Muscle of leg (tissue), 11 donors: ENCODE measurements around the gene ECHS1. TPM values are rescaled to one million over a fixed set of nuclear protein-coding genes. Genes with fewer than 3 reads are reported as not detected.
A peak's percentile ranks its signal among the peaks of the same experiment; 100 is the strongest.

Experiments
- DNase-seq: peaks from one replicate; pipeline ENCODE4 v3.0.0; 2013
- H3K27ac ChIP-seq: one replicate; pipeline ENCODE4 v1.5.1; 2013; ENCODE audit warnings: mild to moderate bottlenecking, low read length, control low read depth
- H3K27me3 ChIP-seq: one replicate; pipeline ENCODE4 v1.6.1; 2013; ENCODE audit warnings: low read length; ENCODE audit not compliant: control insufficient read depth, insufficient read depth
- H3K36me3 ChIP-seq: one replicate; pipeline ENCODE4 v1.6.1; 2013; ENCODE audit warnings: low read length; ENCODE audit not compliant: control insufficient read depth, insufficient read depth
- H3K4me1 ChIP-seq: one replicate; pipeline ENCODE4 v1.6.1; 2013; ENCODE audit warnings: low read length; ENCODE audit not compliant: control insufficient read depth, insufficient read depth
- H3K4me3 ChIP-seq: one replicate; pipeline ENCODE4 v1.5.1; 2013; ENCODE audit warnings: low read length, control low read depth
- H3K9me3 ChIP-seq: replicated peaks from 2 replicates; pipeline ENCODE4 v1.6.1; 2013; ENCODE audit warnings: low read depth, low read length; ENCODE audit not compliant: control insufficient read depth
- WGBS: methylation state at CpG from one replicate; pipeline ENCODE4 v1.1.5; 2013; ENCODE audit warnings: missing lambda C conversion rate; ENCODE audit not compliant: insufficient coverage; 5-methylcytosine and 5-hydroxymethylcytosine counted together
- polyA plus RNA-seq, 8 donors: library from polyadenylated mRNA; unstranded; fragments of 120-200 nt; gene quantifications; one replicate each; pipeline versions ENCODE4 v1.2.1 to v1.2.3, GENCODE V29; 2013; ENCODE audit warnings: inconsistent platforms in 1 of 8, low replicate concordance in 1 of 8; ENCODE audit not compliant: insufficient read length in 8 of 8, insufficient read depth in 1 of 8
- total RNA-seq: library from RNA; stranded (reverse); fragments of 120-200 nt; gene quantifications from one replicate; pipeline ENCODE4 v1.2.4, GENCODE V29; 2013

The ECHS1 gene
- total and polyA plus RNA-seq, 9 donors: 107 to 147 (median 127) TPM

GRCh38 chr10:133332936-133333699 is 40.0 kb downstream of the ECHS1 start:
- H3K4me3 ChIP-seq: no peak overlapping the region
- peaks cover 27% of the 10 kb centered on the region for H3K4me1 ChIP-seq
- no peak for DNase-seq
- H3K9me3 ChIP-seq: no peaks in the 10 kb centered on the region
- no peaks in the 10 kb centered on the region for H3K36me3 ChIP-seq
- peaks cover 86% of the 10 kb centered on the region for H3K27me3 ChIP-seq
- WGBS: 75% methylated on average over 28 of the region's 30 CpGs
- no peak overlapping the region for H3K27ac ChIP-seq

- H3K4me1 ChIP-seq: peaks cover 26% of the 10 kb centered on the region
- no peaks in the 10 kb centered on the region for H3K9me3 ChIP-seq
- H3K4me3 ChIP-seq: no peak overlapping the region
- H3K36me3 ChIP-seq: no peaks in the 10 kb centered on the region
- H3K27me3 ChIP-seq: peaks cover 85% of the 10 kb centered on the region
- H3K27ac ChIP-seq: no peak overlapping the region
- DNase-seq: peak; percentile 89
- WGBS: 4% methylated on average over 32 of the region's 37 CpGs
Measured at GRCh38 chr10:133329491-133330202, 43.5 kb downstream of the ECHS1 start.

GRCh38 chr10:133328358-133329343 is 44.5 kb downstream of the ECHS1 start:
- 69% methylated on average over 14 of the region's 15 CpGs for WGBS
- no peak for DNase-seq
- Histone ChIP-seq H3K27me3 (peaks cover 80% of the 10 kb centered on the region), H3K4me1 (peaks cover 27% of the 10 kb centered on the region), H3K4me3 (no peak overlapping the region), H3K27ac (no peak overlapping the region), H3K36me3 (no peaks in the 10 kb centered on the region), H3K9me3 (no peaks in the 10 kb centered on the region)

GRCh38 chr10:133327651-133328357 is 45.4 kb downstream of the ECHS1 start:
- Histone ChIP-seq H3K27me3 (peaks cover 76% of the 10 kb centered on the region), H3K9me3 (no peaks in the 10 kb centered on the region), H3K4me3 (no peak overlapping the region), H3K36me3 (no peaks in the 10 kb centered on the region), H3K4me1 (peaks cover 27% of the 10 kb centered on the region), H3K27ac (no peak overlapping the region)
- no peak for DNase-seq
- WGBS: 52% methylated on average over 10 of the region's 12 CpGs

- H3K36me3 ChIP-seq: no peaks in the 10 kb centered on the region
- DNase-seq: no peak
- H3K4me3 ChIP-seq: no peak overlapping the region
- no peak overlapping the region for H3K27ac ChIP-seq
- 22% methylated on average over 24 of the region's 28 CpGs for WGBS
- H3K27me3 ChIP-seq: peaks cover 71% of the 10 kb centered on the region
- no peaks in the 10 kb centered on the region for H3K9me3 ChIP-seq
- peaks cover 27% of the 10 kb centered on the region for H3K4me1 ChIP-seq
Measured at GRCh38 chr10:133326745-133327650, 46.2 kb downstream of the ECHS1 start.

GRCh38 chr10:133326223-133326551 is 47.0 kb downstream of the ECHS1 start:
- no peak overlapping the region for H3K4me3 ChIP-seq
- 0% methylated on average over 1 of the region's 9 CpGs for WGBS
- no peaks in the 10 kb centered on the region for H3K9me3 ChIP-seq
- DNase-seq: no peak
- H3K27ac ChIP-seq: no peak overlapping the region
- no peaks in the 10 kb centered on the region for H3K36me3 ChIP-seq
- H3K4me1 ChIP-seq: peaks cover 27% of the 10 kb centered on the region
- peaks cover 65% of the 10 kb centered on the region for H3K27me3 ChIP-seq

GRCh38 chr10:133325440-133326222 is 47.5 kb downstream of the ECHS1 start:
- no peaks in the 10 kb centered on the region for H3K36me3 ChIP-seq
- H3K4me1 ChIP-seq: peaks cover 27% of the 10 kb centered on the region
- H3K27me3 ChIP-seq: peaks cover 62% of the 10 kb centered on the region
- no peak for DNase-seq
- H3K9me3 ChIP-seq: no peaks in the 10 kb centered on the region
- H3K4me3 ChIP-seq: peak overlapping the region; percentile 13
- under 1% methylated on average over 89 of the region's 91 CpGs for WGBS
- H3K27ac ChIP-seq: no peak overlapping the region

GRCh38 chr10:133324857-133325260 is 48.3 kb downstream of the ECHS1 start:
- peaks cover 26% of the 10 kb centered on the region for H3K4me1 ChIP-seq
- no peak for DNase-seq
- no peaks in the 10 kb centered on the region for H3K36me3 ChIP-seq
- no peak overlapping the region for H3K27ac ChIP-seq
- no peaks in the 10 kb centered on the region for H3K9me3 ChIP-seq
- no peak overlapping the region for H3K4me3 ChIP-seq
- WGBS: 15% methylated on average over 20 of the region's 20 CpGs
- peaks cover 57% of the 10 kb centered on the region for H3K27me3 ChIP-seq
